GM18526 (cell line): ENCODE measurements around the gene SNX33.
A peak's percentile ranks its signal among the peaks of the same experiment; 100 is the strongest.

Source experiments
- POLR2A ChIP-seq: IDR thresholded peaks from 3 replicates; pipeline ENCODE4 v1.6.1; 2011; ENCODE audit not compliant: insufficient read length; ENCODE audit errors: extremely low read depth

SNX33 gene

GRCh38 chr15:75647370-75648155 lies at the start of gene SNX33:
SNX33 (plus strand) TSS chr15:75647912; CDS start chr15:75649103, 1,191 bp downstream.
- TF ChIP-seq POLR2A = no peak

GRCh38 chr15:75598361-75598760 lies 49.4 kb upstream of the SNX33 start:
- TF ChIP-seq POLR2A = no peak

- TF ChIP-seq POLR2A = no peak
These were observed 48.3 kb upstream of the SNX33 start for GRCh38 chr15:75599401-75599800.

GRCh38 chr15:75606026-75606425 lies 41.7 kb upstream of the SNX33 start:
- no peak for TF ChIP-seq POLR2A

GRCh38 chr15:75606711-75607699 lies 40.7 kb upstream of the SNX33 start:
- TF ChIP-seq POLR2A = no peak

- no peak for TF ChIP-seq POLR2A
These were observed 30.9 kb upstream of the SNX33 start for GRCh38 chr15:75616766-75617165.

- no peak for TF ChIP-seq POLR2A
These were observed 27.5 kb upstream of the SNX33 start for GRCh38 chr15:75620058-75620820.

- no peak for TF ChIP-seq POLR2A
These were observed 26.8 kb upstream of the SNX33 start for GRCh38 chr15:75620841-75621391.

GRCh38 chr15:75622505-75622904 lies 25.2 kb upstream of the SNX33 start:
- no peak for TF ChIP-seq POLR2A

GRCh38 chr15:75625542-75626347 lies 22.0 kb upstream of the SNX33 start, which contains the start of gene SNUPN:
SNUPN (minus strand) TSS chr15:75625725; CDS start chr15:75621051, 4,674 bp downstream.
- TF ChIP-seq POLR2A = peak; percentile 91

GRCh38 chr15:75631935-75632334 lies 15.8 kb upstream of the SNX33 start:
- no peak for TF ChIP-seq POLR2A

GRCh38 chr15:75636026-75636425 lies 11.7 kb upstream of the SNX33 start:
- no peak for TF ChIP-seq POLR2A

GRCh38 chr15:75637245-75638009 lies 10.3 kb upstream of the SNX33 start:
- no peak for TF ChIP-seq POLR2A
